ENCODE measurements around the gene DSEL. TPM values are rescaled to one million over a fixed set of nuclear protein-coding genes. Genes with fewer than 3 reads are reported as not detected.

DSEL gene
- polyA plus RNA-seq (2011; rRNA removed) (40.0 and 55.2 TPM in 2 replicates), polyA minus RNA-seq (2011; rRNA and poly(A)+ RNA removed) (73.1 and 128 TPM in 2 replicates)

DNA sequence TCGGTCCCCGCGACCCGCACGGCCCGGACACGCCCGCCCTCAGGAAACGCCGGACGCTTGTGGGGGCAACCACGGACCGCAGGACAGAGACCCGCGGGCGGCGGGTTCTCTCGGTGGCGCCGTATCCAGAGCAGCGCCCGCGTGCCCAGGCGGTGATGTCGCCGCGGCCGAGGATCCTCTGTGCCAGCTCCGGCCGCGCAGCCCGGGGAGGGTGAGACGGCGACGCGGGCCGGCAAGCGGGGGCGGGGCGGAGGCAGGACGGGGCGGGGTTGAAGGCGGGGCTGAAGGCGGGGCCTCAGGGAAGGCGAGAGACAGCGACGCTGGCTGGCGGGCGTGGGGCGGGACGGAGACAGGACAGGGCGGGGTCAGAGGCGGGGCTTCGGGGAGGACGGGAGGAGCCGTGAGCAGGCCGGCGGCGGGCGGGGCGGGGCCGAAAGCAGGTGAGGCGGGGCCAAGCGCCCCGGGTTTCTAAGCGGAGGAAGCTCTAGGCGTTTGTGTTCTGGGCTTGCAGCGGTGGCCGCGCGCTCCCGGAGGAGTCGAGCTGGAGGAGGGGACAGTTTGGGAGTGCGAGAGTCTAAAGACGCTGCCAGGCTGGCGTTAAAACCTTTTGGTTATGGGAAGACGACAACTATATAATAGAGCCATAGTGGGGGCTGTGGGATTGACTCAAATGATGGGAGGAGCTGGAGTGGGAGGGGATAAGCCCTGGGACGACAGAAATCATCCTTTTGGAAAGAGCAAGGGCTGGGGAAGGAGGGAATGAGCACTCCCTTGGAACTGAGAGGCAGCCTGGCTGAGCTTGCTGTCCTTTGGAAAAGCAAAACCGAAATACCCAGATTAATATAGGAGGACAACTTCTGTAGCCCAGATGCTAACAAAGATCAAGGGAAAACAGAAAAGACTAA lies at the start of gene DSEL:
Gene DSEL, minus strand, starts transcription at position 182 of the 905 bp plus-strand sequence. CDS start 2,112 bp downstream, outside the sequence.
- CTCF ChIA-PET, result interaction anchor here (0.6 to 1.7 kb wide), 15 partner anchors 8 to 1377 kb away, joined by 3 to 7 read pairs (median 3); no protein-coding TSS in a partner anchor
- DNase-seq (ENCODE audit: low read depth, low spot score), result peak; percentile 90
- Histone ChIP-seq H3K27ac (ENCODE audit: low read depth, low read length) (peak within 1 kb of the TSS; percentile 91), H3K4me3 (ENCODE audit: low read depth, low read length) (peak within 1 kb of the TSS; percentile 84), H3K9me3 (ENCODE audit: control insufficient read depth, insufficient read depth, low read length) (no peaks in the 10 kb centered on the region; the same call in 1 of the 2 replicates), H3K27me3 (ENCODE audit: control insufficient read depth, insufficient read depth, low read length) (no peaks in the 10 kb centered on the region)
- POLR2A ChIA-PET, result interaction anchor here (0.5 to 1.9 kb wide), 7 partner anchors 9 to 978 kb away, joined by 3 to 17 read pairs (median 5); no protein-coding TSS in a partner anchor
- TF ChIP-seq, protein P1, sequence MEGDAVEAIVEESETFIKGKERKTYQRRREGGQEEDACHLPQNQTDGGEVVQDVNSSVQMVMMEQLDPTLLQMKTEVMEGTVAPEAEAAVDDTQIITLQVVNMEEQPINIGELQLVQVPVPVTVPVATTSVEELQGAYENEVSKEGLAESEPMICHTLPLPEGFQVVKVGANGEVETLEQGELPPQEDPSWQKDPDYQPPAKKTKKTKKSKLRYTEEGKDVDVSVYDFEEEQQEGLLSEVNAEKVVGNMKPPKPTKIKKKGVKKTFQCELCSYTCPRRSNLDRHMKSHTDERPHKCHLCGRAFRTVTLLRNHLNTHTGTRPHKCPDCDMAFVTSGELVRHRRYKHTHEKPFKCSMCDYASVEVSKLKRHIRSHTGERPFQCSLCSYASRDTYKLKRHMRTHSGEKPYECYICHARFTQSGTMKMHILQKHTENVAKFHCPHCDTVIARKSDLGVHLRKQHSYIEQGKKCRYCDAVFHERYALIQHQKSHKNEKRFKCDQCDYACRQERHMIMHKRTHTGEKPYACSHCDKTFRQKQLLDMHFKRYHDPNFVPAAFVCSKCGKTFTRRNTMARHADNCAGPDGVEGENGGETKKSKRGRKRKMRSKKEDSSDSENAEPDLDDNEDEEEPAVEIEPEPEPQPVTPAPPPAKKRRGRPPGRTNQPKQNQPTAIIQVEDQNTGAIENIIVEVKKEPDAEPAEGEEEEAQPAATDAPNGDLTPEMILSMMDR (IDR thresholded peaks at IDR 0.05; ENCODE audit: low read depth, low read length), result no peak

DNA sequence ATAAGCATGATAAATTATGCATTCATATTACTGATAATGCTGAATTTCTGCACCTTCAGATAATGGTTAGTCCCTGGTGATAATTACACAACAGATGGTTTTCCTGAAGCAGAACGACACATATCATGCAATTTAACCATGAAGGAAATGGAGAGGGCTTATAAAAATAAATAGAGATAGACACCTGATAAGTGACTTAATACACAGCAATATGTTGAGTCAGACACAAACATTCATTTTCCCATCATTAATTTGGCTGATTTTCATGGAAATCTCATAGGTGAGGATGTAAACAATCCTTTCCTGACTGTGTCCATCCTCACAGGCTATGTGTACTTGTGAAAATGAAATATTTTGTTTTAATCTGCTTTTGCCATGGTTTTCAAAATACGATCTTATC lies 36.9 kb upstream of the DSEL start:
- ChIA-PET POLR2A (no interaction called here), CTCF (no interaction called here)
- Histone ChIP-seq H3K4me3 (ENCODE audit: low read depth, low read length) (no peak overlapping the region), H3K27ac (ENCODE audit: low read depth, low read length) (no peak overlapping the region), H3K9me3 (ENCODE audit: control insufficient read depth, insufficient read depth, low read length) (no peaks in the 10 kb centered on the region), H3K27me3 (ENCODE audit: control insufficient read depth, insufficient read depth, low read length) (no peaks in the 10 kb centered on the region)
- no peak for DNase-seq (ENCODE audit: low read depth, low spot score)
- TF ChIP-seq, protein P1 (IDR thresholded peaks at IDR 0.05; ENCODE audit: low read depth, low read length), result no peak

DNA sequence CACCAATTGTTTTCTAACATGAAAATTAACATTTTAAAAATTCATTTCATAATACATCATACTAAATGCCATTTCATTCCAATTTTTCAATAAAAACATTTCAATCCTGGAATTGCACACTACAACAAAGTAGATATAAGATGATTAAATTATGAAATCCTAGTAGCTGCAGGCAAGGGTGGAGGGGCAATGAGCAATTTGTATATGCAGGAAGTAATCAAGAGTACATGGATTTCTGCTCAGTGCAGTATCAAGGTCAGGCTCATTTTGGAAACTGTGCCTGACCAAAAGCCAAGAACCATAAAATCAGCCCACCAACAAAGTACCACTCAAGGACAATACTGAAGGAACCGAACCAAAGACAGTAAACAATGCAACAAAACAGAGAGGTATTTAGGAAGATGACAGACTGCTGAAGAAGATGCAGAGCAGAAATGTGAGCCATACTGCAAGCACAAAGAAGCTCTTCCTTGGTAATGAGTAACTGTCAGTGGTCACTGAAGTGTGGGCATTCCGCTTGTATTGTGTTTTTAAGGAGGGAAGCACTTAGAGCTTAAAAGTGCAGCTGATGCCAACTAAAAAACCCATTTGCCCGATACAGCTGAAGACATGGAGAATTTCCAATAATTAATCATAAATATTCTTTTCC lies 34.5 kb upstream of the DSEL start:
- ChIA-PET CTCF (no interaction called here), POLR2A (no interaction called here)
- no peak overlapping the region for H3K4me3 ChIP-seq (ENCODE audit: low read depth, low read length)
- TF ChIP-seq, protein P1 (IDR thresholded peaks at IDR 0.05; ENCODE audit: low read depth, low read length), result no peak
- H3K9me3 ChIP-seq (ENCODE audit: control insufficient read depth, insufficient read depth, low read length), result no peaks in the 10 kb centered on the region
- DNase-seq (ENCODE audit: low read depth, low spot score), result no peak
- no peaks in the 10 kb centered on the region for H3K27me3 ChIP-seq (ENCODE audit: control insufficient read depth, insufficient read depth, low read length)
- no peak overlapping the region for H3K27ac ChIP-seq (ENCODE audit: low read depth, low read length)

DNA sequence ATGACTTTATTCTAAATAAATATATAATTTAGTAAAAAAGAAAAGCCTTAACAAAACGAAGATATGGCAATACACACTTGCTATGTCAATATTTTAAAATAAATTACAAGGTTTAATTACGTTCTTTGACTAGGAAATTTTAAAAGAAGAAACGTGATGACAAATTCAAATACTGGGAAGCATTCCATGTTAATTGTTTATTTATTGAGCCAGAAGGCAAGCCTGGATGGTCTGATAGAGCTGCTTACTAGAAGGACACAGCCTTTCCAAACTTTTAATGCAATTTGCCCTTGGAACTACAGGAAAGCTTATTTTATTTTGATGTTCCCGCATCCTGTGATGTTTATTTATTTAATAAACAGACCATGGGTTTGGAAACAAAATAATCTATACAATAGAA lies 33.4 kb upstream of the DSEL start:
- H3K9me3 ChIP-seq (ENCODE audit: control insufficient read depth, insufficient read depth, low read length), result no peaks in the 10 kb centered on the region
- CTCF ChIA-PET, result no interaction called here
- POLR2A ChIA-PET, result interaction anchor here (0.5 to 0.6 kb wide), 2 partner anchors 120 to 305 kb away, joined by 3 read pairs; no protein-coding TSS in a partner anchor
- no peak overlapping the region for H3K27ac ChIP-seq (ENCODE audit: low read depth, low read length)
- no peak overlapping the region for H3K4me3 ChIP-seq (ENCODE audit: low read depth, low read length)
- TF ChIP-seq, protein P1 (IDR thresholded peaks at IDR 0.05; ENCODE audit: low read depth, low read length), result no peak
- no peak for DNase-seq (ENCODE audit: low read depth, low spot score)
- no peaks in the 10 kb centered on the region for H3K27me3 ChIP-seq (ENCODE audit: control insufficient read depth, insufficient read depth, low read length)

Data from AG04450 (cell line).